GM19372 (cell line): Measurements from ENCODE around the gene NELL2.

Experiments
- ATAC-seq: cut with Tn5 transposase; IDR thresholded peaks from one replicate; pipeline ENCODE4 v1.9.1; 2021; ENCODE audit warnings: mild to moderate bottlenecking, low read depth, moderate library complexity; ENCODE audit not compliant: unreplicated experiment

Gene NELL2

DNA sequence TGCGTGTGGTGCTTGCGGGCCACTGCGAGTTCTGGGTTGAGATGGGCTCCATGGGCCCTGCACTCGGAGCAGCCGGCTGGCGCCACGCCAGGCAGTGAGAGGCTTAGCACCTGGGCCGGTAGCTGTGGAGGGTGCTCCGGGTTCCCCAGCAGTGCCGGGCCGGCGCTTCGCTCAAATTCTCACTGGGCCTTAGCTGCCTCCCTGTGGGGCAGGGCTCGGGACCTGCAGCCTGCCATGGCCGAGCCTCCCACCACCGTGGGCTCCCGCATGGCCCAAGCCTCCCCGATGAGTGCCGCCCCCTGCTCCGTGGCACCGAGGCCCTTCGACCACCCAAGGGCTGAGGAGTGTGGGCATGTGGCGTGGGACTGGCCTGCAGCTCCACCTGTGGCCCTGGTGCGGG, 375.7 kb downstream of the NELL2 start:
- ATAC-seq, result no peak

DNA sequence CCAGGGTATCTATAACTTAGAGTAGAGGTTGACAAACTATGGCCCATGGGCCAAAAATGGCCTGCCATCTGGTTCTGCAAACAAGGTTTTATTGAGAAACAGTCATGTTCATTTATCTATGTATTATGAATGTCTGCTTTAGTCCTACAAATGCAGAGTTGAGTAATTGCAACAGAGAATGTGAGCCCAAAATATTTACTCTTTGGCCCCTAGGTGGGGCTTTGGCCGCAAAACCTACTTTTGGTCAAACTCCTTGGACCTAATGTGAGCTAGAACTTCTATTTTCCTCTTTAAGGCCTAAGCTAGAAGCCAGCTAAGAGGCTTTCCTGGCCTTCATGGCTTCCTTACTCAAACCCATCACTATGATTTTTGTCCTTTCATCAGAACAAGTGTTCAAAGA, 379.1 kb downstream of the NELL2 start:
- ATAC-seq, result no peak

- ATAC-seq, result no peak
These were observed 385.9 kb downstream of the NELL2 start for GRCh38 chr12:44490181-44490580.

GRCh38 chr12:44488180-44488579, 387.9 kb downstream of the NELL2 start:
- no peak for ATAC-seq

- no peak for ATAC-seq
These were observed 391.3 kb downstream of the NELL2 start for GRCh38 chr12:44484862-44485261.

GRCh38 chr12:44477331-44477980, 398.7 kb downstream of the NELL2 start:
- no peak for ATAC-seq

DNA sequence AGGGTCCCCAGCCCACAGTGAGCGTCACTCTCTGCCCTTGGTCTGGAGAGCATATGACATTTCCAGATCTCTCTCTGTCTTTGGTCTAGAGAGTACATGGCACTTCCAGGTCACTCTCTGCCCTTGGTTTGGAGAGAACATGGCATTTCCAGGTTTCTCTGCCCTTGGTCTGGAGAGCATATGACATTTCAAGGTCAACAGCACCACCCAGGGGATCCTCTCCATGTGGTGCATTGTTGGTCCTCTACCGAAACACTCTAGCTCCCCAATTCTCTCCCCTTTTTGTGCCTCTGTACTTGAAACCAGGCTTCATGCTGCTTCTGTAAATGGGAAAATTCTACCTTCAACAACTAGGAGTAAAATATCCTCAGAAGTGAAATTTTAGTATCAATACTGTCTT, 399.4 kb downstream of the NELL2 start:
- ATAC-seq, result no peak

DNA sequence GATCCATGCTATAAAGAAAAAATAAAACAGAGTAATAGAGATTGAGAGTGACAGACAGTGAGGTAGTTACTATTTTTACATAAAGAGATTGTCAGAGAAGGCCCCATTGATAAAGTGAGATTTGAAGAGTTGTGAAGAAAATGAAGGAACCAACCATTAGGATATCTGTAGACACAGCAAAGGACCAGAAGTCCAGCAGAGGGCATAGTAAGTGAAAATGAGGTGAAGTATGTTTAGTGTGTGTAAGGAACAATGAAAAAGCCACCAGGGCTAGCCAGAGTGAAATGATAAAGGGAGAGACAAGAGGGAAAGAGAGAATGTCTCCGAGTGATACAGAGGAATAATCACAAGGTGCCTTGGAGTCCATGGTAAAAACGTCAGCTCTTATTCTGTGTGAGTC, 411.0 kb downstream of the NELL2 start:
- ATAC-seq, result no peak

- no peak for ATAC-seq
These were observed 411.9 kb downstream of the NELL2 start for GRCh38 chr12:44464180-44464579.

GRCh38 chr12:44462729-44463128, 413.4 kb downstream of the NELL2 start:
- no peak for ATAC-seq

- no peak for ATAC-seq
These were observed 415.9 kb downstream of the NELL2 start for GRCh38 chr12:44460261-44460660.

GRCh38 chr12:44459569-44459968, 416.5 kb downstream of the NELL2 start:
- ATAC-seq, result no peak
